ENCODE measurements around the gene NPR1.
A peak's percentile ranks its signal among the peaks of the same experiment; 100 is the strongest.

The NPR1 gene

DNA sequence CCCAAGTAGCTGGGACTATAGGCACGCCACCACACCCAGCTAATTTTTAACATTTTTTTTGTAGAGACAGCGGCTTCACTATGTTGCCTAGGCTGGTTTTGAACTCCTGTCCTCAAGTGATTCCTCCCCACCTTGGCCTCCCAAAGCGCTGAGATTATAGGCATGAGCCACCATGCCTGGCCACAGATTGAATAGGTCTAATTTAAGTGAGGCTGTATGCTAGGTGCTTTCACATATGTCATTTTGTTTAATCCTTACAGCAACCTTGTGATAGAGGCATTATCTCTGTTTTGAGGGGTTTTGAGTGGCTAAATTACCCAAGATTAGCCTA is 56.6 kb downstream of the NPR1 start:
- Mint-ChIP-seq H3K4me1 (peaks cover 22% of the 10 kb centered on the region), H3K27me3 (ENCODE audit: low read depth) (no peaks in the 10 kb centered on the region), H3K36me3 (ENCODE audit: low read depth) (peaks cover 28% of the 10 kb centered on the region), H3K27ac (peak overlapping the region; percentile 78 to 95 (median 84)), H3K4me3 (no peak overlapping the region), H3K9me3 (no peaks in the 10 kb centered on the region)
- TF ChIP-seq, protein P1, sequence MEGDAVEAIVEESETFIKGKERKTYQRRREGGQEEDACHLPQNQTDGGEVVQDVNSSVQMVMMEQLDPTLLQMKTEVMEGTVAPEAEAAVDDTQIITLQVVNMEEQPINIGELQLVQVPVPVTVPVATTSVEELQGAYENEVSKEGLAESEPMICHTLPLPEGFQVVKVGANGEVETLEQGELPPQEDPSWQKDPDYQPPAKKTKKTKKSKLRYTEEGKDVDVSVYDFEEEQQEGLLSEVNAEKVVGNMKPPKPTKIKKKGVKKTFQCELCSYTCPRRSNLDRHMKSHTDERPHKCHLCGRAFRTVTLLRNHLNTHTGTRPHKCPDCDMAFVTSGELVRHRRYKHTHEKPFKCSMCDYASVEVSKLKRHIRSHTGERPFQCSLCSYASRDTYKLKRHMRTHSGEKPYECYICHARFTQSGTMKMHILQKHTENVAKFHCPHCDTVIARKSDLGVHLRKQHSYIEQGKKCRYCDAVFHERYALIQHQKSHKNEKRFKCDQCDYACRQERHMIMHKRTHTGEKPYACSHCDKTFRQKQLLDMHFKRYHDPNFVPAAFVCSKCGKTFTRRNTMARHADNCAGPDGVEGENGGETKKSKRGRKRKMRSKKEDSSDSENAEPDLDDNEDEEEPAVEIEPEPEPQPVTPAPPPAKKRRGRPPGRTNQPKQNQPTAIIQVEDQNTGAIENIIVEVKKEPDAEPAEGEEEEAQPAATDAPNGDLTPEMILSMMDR (IDR thresholded peaks at IDR 0.05; ENCODE audit: unreplicated experiment in 3 of 3): no peak

DNA sequence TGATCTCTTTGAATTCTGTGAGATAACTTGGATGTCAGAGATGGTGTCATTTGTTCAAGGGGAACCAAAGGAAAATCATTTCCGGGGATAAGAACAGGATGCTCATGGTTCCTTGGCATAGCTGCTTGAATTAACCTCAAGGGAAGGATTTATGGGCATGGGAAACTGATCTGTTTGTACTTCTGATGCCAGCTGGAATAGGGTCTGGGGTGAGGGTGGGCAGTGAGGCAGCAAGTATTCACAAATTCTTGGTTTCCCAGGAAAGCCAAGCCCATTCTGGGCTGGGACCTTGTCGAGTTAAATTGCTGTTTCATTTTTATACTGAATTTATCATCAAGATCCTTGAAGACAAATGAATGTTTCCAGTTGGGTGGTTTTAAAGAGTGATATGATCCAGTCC is 63.5 kb downstream of the NPR1 start:
- no peaks in the 10 kb centered on the region for H3K9me3 Mint-ChIP-seq
- H3K27me3 Mint-ChIP-seq (ENCODE audit: low read depth): no peaks in the 10 kb centered on the region
- H3K27ac Mint-ChIP-seq: peak overlapping the region; percentile 32 to 89 (median 38)
- TF ChIP-seq, protein P1 (IDR thresholded peaks at IDR 0.05; ENCODE audit: unreplicated experiment in 3 of 3): no peak
- peaks cover 60% of the 10 kb centered on the region for H3K36me3 Mint-ChIP-seq (ENCODE audit: low read depth)
- H3K4me3 Mint-ChIP-seq: no peak overlapping the region
- H3K4me1 Mint-ChIP-seq: peaks cover 17% of the 10 kb centered on the region

DNA sequence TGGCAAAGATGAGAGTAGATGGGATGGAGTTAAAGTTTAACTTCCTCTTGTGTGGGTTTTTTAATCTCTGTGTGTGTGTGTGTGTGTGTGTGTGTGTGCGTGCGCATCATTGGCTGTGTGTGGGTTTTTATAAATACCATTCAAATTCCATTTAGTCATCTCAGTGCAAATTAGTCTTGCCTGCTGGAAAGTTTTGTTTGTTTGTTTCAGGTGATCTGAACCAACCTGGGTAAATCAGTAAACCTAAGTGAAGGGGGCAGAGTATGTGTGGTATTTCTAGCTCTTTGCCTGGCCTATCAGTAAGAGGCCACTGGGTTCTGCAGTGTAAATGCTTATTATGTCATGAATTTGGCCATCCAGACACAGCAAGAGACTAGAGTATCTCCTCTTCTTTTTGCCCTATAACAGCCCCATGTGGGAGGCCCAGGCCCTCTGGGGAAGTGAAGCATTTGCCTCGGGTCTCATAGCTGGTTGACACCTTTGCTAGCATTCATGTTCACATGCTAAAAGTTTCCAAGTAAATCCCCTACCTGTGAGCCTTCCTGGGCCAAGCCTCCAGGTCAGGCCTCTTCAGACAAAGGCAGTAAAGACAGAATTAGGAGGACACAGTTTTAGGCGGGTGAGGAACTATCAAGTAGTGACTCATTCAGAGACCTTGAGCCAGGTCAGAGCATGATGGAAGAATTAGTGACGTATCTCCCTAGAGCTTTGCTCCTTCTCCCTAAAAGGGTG is 64.1 kb downstream of the NPR1 start:
- Mint-ChIP-seq H3K4me1 (peaks cover 17% of the 10 kb centered on the region), H3K27ac (peak overlapping the region; percentile 32 to 89 (median 38)), H3K4me3 (no peak overlapping the region), H3K36me3 (ENCODE audit: low read depth) (peaks cover 60% of the 10 kb centered on the region), H3K27me3 (ENCODE audit: low read depth) (no peaks in the 10 kb centered on the region), H3K9me3 (no peaks in the 10 kb centered on the region)
- TF ChIP-seq, protein P1 (IDR thresholded peaks at IDR 0.05; ENCODE audit: unreplicated experiment in 3 of 3): no peak
